ENCODE measurements around the gene NAALADL2.

The NAALADL2 gene

GRCh38 chr3:175242243-175242642 lies 383.1 kb downstream of the NAALADL2 start:
- TF ChIP-seq USF1 (IDR thresholded peaks at IDR 0.05): no peak
- no peak for TF ChIP-seq NFIC (IDR thresholded peaks at IDR 0.05)
- TF ChIP-seq CREB1 (IDR thresholded peaks at IDR 0.05; ENCODE audit: low read depth): no peak
- no peak for TF ChIP-seq REST (IDR thresholded peaks at IDR 0.05; ENCODE audit: low read depth)
- TF ChIP-seq, protein P1, sequence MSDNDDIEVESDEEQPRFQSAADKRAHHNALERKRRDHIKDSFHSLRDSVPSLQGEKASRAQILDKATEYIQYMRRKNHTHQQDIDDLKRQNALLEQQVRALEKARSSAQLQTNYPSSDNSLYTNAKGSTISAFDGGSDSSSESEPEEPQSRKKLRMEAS (IDR thresholded peaks at IDR 0.05): no peak
- no peak for TF ChIP-seq TCF12 (IDR thresholded peaks at IDR 0.05; ENCODE audit: low read depth)
- no peak for TF ChIP-seq YY1 (IDR thresholded peaks at IDR 0.05; ENCODE audit: low read depth)
- no peak for TF ChIP-seq CEBPB (IDR thresholded peaks at IDR 0.05)
- TF ChIP-seq EGR1 (IDR thresholded peaks at IDR 0.05): no peak
- no peak for TF ChIP-seq TEAD4 (IDR thresholded peaks at IDR 0.05)
- no peak for TF ChIP-seq FOXM1 (IDR thresholded peaks at IDR 0.05; ENCODE audit: borderline replicate concordance, low read depth)
- TF ChIP-seq EP300 (IDR thresholded peaks at IDR 0.05; ENCODE audit: borderline replicate concordance): no peak
- no peak for TF ChIP-seq ZBTB7A (IDR thresholded peaks at IDR 0.05; ENCODE audit: low read depth)

- TF ChIP-seq TAF1 (IDR thresholded peaks at IDR 0.05; ENCODE audit: low read depth): no peak
- TF ChIP-seq FOXM1 (IDR thresholded peaks at IDR 0.05; ENCODE audit: borderline replicate concordance, low read depth): no peak
- no peak for TF ChIP-seq NFIC (IDR thresholded peaks at IDR 0.05)
Observed at GRCh38 chr3:175246234-175246633, 387.1 kb downstream of the NAALADL2 start.

DNA sequence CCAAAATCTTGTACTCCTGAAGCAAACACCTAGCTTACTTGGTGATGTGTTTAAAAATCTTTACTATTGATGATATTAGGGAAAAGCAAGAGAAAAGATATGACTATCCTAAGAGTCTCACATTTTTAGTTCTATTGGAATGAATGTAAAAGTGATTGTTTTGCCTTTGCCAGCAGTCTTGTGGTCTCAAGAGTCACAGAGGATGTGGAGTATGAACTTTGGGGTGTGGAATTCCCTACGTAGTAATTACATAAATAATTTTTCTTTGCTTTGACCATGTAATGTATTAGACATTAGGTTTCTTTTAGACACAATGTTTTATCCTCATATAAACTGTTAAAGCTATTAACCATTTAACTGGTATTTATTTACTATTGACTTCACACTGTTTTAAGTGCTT lies 387.6 kb downstream of the NAALADL2 start:
- TF ChIP-seq EP300 (IDR thresholded peaks at IDR 0.05; ENCODE audit: borderline replicate concordance): no peak
- no peak for TF ChIP-seq FOXM1 (IDR thresholded peaks at IDR 0.05; ENCODE audit: borderline replicate concordance, low read depth)
- no peak for TF ChIP-seq TEAD4 (IDR thresholded peaks at IDR 0.05)

GRCh38 chr3:175247629-175248028 lies 388.5 kb downstream of the NAALADL2 start:
- TF ChIP-seq, protein P1 (IDR thresholded peaks at IDR 0.05): no peak
- TF ChIP-seq EP300 (IDR thresholded peaks at IDR 0.05; ENCODE audit: borderline replicate concordance) (no peak), TCF12 (IDR thresholded peaks at IDR 0.05; ENCODE audit: low read depth) (no peak), TAF1 (IDR thresholded peaks at IDR 0.05; ENCODE audit: low read depth) (no peak), FOXM1 (IDR thresholded peaks at IDR 0.05; ENCODE audit: borderline replicate concordance, low read depth) (no peak), RAD21 (IDR thresholded peaks at IDR 0.05; ENCODE audit: low read depth) (no peak)

- no peak for TF ChIP-seq FOXM1 (IDR thresholded peaks at IDR 0.05; ENCODE audit: borderline replicate concordance, low read depth)
- no peak for TF ChIP-seq REST (IDR thresholded peaks at IDR 0.05; ENCODE audit: low read depth)
- TF ChIP-seq TCF12 (IDR thresholded peaks at IDR 0.05; ENCODE audit: low read depth): no peak
- no peak for TF ChIP-seq YY1 (IDR thresholded peaks at IDR 0.05; ENCODE audit: low read depth)
- TF ChIP-seq CEBPB (IDR thresholded peaks at IDR 0.05): no peak
- no peak for TF ChIP-seq EP300 (IDR thresholded peaks at IDR 0.05; ENCODE audit: borderline replicate concordance)
- no peak for TF ChIP-seq RAD21 (IDR thresholded peaks at IDR 0.05; ENCODE audit: low read depth)
- no peak for TF ChIP-seq CREB1 (IDR thresholded peaks at IDR 0.05; ENCODE audit: low read depth)
Observed at GRCh38 chr3:175248832-175249231, 389.7 kb downstream of the NAALADL2 start.

DNA sequence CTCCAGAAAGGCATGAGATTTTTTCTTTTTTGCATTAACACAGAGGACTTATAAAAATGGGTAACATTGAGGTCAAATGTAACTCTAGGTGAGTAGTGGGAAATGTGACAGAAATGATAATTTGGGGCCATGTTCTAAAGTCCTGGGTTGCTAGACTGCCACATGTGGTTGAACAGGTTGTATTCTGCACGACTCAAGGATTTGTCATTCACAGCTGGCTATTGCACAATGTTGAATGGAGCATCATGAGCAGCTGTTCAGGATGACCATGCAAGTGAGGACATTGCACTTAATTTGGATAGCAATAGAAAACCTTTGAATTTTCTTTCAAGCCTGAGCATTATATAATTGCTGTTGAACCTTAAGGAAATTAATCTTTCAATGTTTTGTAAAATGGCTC lies 396.6 kb downstream of the NAALADL2 start:
- TF ChIP-seq YY1 (IDR thresholded peaks at IDR 0.05; ENCODE audit: low read depth): no peak
- TF ChIP-seq TEAD4 (IDR thresholded peaks at IDR 0.05): no peak
- peak; percentile 77 for TF ChIP-seq CEBPB (IDR thresholded peaks at IDR 0.05)

GRCh38 chr3:175257123-175257522 lies 398.0 kb downstream of the NAALADL2 start:
- no peak for TF ChIP-seq EGR1 (IDR thresholded peaks at IDR 0.05)
- TF ChIP-seq YY1 (IDR thresholded peaks at IDR 0.05; ENCODE audit: low read depth): no peak
- no peak for TF ChIP-seq FOXM1 (IDR thresholded peaks at IDR 0.05; ENCODE audit: borderline replicate concordance, low read depth)
- no peak for TF ChIP-seq TCF12 (IDR thresholded peaks at IDR 0.05; ENCODE audit: low read depth)
- no peak for TF ChIP-seq CEBPB (IDR thresholded peaks at IDR 0.05)
- no peak for TF ChIP-seq NFIC (IDR thresholded peaks at IDR 0.05)
- TF ChIP-seq CREB1 (IDR thresholded peaks at IDR 0.05; ENCODE audit: low read depth): no peak
- TF ChIP-seq TAF1 (IDR thresholded peaks at IDR 0.05; ENCODE audit: low read depth): no peak
- no peak for TF ChIP-seq EP300 (IDR thresholded peaks at IDR 0.05; ENCODE audit: borderline replicate concordance)
- no peak for TF ChIP-seq USF1 (IDR thresholded peaks at IDR 0.05)
- no peak for TF ChIP-seq ZBTB7A (IDR thresholded peaks at IDR 0.05; ENCODE audit: low read depth)
- TF ChIP-seq TEAD4 (IDR thresholded peaks at IDR 0.05): no peak
- no peak for TF ChIP-seq REST (IDR thresholded peaks at IDR 0.05; ENCODE audit: low read depth)
